Suprapubic skin (tissue), 4 donors: Measurements from ENCODE around the gene PIGR.

ENCODE experiments used
- EP300 ChIP-seq: sonication (generic); formaldehyde crosslinking; IDR thresholded peaks from one replicate; pipeline ENCODE4 v1.6.1; 2017; ENCODE audit warnings: antibody characterized with exemption
- POLR2A ChIP-seq, 2 donors: fragments of 450-650 bp; IDR thresholded peaks; one replicate each; pipeline ENCODE4 v1.6.1; 2017; ENCODE audit warnings: antibody characterized with exemption in 2 of 2, mild to moderate bottlenecking in 2 of 2, moderate library complexity in 2 of 2
- POLR2AphosphoS5 ChIP-seq, 3 donors: sonication (generic); formaldehyde crosslinking; IDR thresholded peaks; one replicate each; pipeline ENCODE4 v1.6.1; 2017; ENCODE audit warnings: antibody characterized with exemption in 3 of 3
- TF ChIP-seq, protein P1 (sequence below), 2 donors: fragments of 200-600 bp in 1 of 2; fragments of 450-650 bp in 1 of 2; sonication (generic) in 1 of 2; IDR thresholded peaks; one replicate each; pipeline ENCODE4 v1.5.1; 2016 to 2019; ENCODE audit warnings: antibody characterized with exemption in 2 of 2, mild to moderate bottlenecking in 1 of 2, moderate library complexity in 1 of 2

DNA sequence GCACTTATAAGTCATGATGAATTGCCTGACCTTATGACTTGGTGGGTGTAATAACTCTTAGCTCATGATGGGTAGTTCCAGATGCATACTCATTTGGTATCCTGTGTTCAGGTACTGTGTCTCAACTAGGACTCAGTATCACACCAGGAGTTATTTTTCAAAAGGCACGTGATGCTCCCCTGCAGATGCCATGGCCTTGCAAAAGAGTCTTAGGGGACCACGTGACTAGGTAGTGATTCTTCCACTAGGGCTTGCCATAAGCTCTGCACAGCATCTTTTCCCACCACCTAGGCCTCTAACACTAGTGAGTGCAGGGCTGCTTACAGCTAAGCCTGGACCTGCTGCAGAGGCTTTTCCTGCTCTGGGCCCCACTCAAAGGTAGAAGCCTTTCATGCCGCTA, 27.9 kb upstream of the PIGR start:
- TF ChIP-seq, protein P1, sequence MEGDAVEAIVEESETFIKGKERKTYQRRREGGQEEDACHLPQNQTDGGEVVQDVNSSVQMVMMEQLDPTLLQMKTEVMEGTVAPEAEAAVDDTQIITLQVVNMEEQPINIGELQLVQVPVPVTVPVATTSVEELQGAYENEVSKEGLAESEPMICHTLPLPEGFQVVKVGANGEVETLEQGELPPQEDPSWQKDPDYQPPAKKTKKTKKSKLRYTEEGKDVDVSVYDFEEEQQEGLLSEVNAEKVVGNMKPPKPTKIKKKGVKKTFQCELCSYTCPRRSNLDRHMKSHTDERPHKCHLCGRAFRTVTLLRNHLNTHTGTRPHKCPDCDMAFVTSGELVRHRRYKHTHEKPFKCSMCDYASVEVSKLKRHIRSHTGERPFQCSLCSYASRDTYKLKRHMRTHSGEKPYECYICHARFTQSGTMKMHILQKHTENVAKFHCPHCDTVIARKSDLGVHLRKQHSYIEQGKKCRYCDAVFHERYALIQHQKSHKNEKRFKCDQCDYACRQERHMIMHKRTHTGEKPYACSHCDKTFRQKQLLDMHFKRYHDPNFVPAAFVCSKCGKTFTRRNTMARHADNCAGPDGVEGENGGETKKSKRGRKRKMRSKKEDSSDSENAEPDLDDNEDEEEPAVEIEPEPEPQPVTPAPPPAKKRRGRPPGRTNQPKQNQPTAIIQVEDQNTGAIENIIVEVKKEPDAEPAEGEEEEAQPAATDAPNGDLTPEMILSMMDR (IDR thresholded peaks at IDR 0.05): no peak
- no peak for TF ChIP-seq POLR2A (IDR thresholded peaks at IDR 0.05)
- no peak for TF ChIP-seq EP300
- TF ChIP-seq POLR2AphosphoS5 (IDR thresholded peaks at IDR 0.05): no peak
